ENCODE measurements around the gene ARHGAP31. TPM values are rescaled to one million over a fixed set of nuclear protein-coding genes. Genes with fewer than 3 reads are reported as not detected.
"Not testable (repeated sequence)": the region's sequence is repeated elsewhere in the genome, so short reads cannot be mapped to it uniquely, and the experiment has no call there.

Gene ARHGAP31
- total RNA-seq, 2 experiments from 2014 or later = 1.4 to 8.3 TPM

DNA sequence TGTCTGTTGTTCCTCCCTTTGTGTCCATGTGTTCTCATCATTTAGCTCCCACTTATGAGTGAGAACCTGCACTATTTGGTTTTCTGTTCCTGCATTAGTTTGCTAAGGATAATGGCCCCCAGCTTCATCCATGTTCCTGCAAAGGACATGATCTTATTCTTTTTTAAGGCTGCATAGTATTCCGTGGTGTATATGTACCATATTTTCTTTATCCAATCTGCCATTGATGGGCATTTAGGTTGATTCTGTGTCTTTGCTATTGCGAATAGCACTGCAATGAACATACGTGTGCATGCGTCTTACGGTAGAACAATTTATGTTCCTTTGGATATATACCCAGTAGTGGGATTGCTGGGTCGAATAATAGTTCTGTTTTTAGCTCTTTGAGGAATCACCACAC, 77.6 kb downstream of the ARHGAP31 start:
- H3K36me3 Mint-ChIP-seq; H3K27ac Mint-ChIP-seq; H3K4me1 Mint-ChIP-seq; DNase-seq; ATAC-seq; H3K9me3 Mint-ChIP-seq (ENCODE audit: low read depth); H3K27me3 Mint-ChIP-seq; H3K4me3 Mint-ChIP-seq: not testable (repeated sequence)
- CTCF ChIA-PET = interaction anchor here (0.6 kb wide), 1 partner anchor 146 kb away, joined by 3 read pairs; no protein-coding TSS in a partner anchor

DNA sequence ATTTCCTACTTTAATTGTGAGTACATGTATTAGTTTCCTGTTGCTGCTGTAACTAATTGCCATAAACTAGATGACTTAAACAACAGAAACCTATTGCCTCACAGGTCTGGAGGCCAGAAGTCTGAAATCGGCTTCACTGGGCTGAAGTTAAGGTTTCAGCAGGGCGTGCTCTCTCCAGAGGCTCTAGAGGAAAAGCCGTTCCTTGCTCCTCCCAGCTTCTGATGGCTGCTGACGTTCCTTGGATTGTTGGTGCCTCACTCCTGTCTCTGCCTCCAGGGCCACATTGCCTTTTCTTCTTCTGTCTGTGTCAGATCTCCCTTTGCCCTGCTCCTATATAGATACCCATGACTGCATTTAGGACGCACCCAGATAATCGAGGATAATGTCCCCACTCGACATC, 80.9 kb downstream of the ARHGAP31 start:
- Mint-ChIP-seq H3K36me3 (no peaks in the 10 kb centered on the region), H3K27ac (no peak overlapping the region), H3K27me3 (no peaks in the 10 kb centered on the region), H3K9me3 (ENCODE audit: low read depth) (no peaks in the 10 kb centered on the region), H3K4me3 (no peak overlapping the region), H3K4me1 (no peaks in the 10 kb centered on the region)
- CTCF ChIA-PET = no interaction called here
- DNase-seq (no peak), ATAC-seq (no peak)

DNA sequence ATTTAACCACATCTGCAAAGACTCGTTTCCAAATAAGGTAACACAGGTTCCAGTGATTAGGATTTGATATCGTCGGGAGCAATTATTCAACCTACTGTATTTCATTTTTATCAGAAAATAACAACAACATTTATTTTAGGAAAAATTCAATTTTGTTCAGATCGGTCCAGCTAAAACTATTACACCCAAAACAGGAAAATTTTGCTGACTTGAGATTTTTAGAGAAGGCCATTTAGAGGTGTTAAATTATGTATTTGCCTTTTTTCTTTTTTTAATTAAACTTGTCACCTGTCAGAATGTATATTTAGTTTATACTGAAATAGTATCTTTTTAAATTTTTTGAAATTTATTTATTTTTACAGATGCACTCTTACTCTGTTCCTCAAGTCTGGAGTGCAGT, 81.3 kb downstream of the ARHGAP31 start:
- Mint-ChIP-seq H3K4me3 (no peak overlapping the region), H3K9me3 (ENCODE audit: low read depth) (no peaks in the 10 kb centered on the region), H3K27me3 (no peaks in the 10 kb centered on the region), H3K27ac (no peak overlapping the region), H3K4me1 (no peaks in the 10 kb centered on the region), H3K36me3 (no peaks in the 10 kb centered on the region)
- ATAC-seq = no peak
- no peak for DNase-seq
- CTCF ChIA-PET = interaction anchor here (0.6 kb wide), 1 partner anchor 452 kb away, joined by 3 read pairs; no protein-coding TSS in a partner anchor

DNA sequence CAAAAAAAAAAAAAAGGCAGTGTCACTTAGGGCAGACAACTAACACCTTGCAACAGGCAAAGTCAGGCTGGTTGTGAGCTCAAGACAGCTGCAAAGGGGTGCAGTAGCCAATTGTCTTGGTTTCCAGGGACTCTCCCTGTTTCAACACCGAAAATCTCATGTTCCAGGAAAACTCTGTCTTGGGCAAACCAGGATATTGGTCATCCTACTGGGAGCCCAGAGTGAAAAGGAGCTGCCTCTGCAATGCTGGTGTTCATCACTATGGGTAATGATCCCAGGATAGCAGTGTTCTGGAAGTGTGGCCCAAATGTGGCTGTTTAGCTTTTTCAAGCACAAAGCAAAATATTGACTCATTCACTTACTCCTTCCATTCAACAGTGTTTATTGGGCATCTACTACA, 82.6 kb downstream of the ARHGAP31 start:
- ATAC-seq = no peak
- H3K27me3 Mint-ChIP-seq = no peaks in the 10 kb centered on the region
- CTCF ChIA-PET = no interaction called here

DNA sequence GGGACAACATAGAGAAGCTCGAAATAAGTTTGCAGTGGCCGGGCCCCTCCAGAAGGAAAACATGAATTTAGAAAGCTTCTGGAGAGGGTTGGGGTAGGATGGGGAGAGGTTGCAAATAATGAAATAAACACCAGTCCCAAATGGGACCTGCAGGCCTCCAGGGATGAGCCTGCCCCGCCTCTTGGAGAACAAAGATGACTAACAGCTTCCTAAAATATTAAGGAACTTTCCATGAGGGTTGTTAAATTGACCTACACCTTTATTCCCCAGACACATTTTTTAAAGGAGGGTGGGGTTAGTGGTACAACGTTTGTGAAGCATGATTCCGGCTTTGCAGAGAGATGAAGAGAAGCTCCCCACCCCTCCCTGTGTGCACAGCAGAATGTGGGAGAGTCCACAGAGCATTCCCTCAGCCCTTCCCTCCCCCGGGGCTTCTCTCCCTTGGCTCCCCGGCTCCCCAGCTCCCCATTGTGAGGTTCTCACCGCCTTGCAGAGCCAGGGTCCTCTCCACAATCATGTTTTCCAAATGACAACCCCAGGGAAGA, 84.1 kb downstream of the ARHGAP31 start:
- no peak overlapping the region for H3K4me3 Mint-ChIP-seq
- CTCF ChIA-PET = interaction anchor here (1.4 kb wide), 1 partner anchor 13 kb away, joined by 3 read pairs; no protein-coding TSS in a partner anchor
- no peak overlapping the region for H3K27ac Mint-ChIP-seq
- DNase-seq = no peak
- no peaks in the 10 kb centered on the region for H3K27me3 Mint-ChIP-seq
- no peak for ATAC-seq
- H3K9me3 Mint-ChIP-seq (ENCODE audit: low read depth) = no peaks in the 10 kb centered on the region
- H3K36me3 Mint-ChIP-seq = no peaks in the 10 kb centered on the region
- H3K4me1 Mint-ChIP-seq = no peaks in the 10 kb centered on the region

More for the DNA sequence above, 82.6 kb downstream of the ARHGAP31 start:
- Mint-ChIP-seq H3K4me3 (no peak overlapping the region), H3K4me1 (no peaks in the 10 kb centered on the region), H3K9me3 (ENCODE audit: low read depth) (no peaks in the 10 kb centered on the region), H3K27ac (no peak overlapping the region), H3K36me3 (no peaks in the 10 kb centered on the region)
- no peak for DNase-seq

DNA sequence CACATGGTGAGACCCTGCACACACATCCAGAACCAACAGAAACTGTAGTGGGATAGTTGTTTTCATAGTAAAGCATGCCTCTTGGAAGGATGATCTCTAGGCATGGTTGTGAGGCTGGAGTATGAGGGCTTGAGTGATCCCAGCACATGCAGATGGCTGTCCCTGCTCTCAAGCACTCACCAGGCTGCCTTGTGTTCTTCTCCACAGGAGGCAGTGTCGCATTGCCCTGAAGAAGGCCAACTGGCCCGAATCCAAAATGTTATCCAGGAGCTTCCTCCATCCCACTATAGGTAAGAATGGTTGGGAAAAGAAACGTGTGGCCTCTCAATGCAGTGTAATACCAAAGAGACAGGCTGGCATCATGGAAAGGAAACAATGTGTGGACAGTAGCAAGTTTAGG, 86.5 kb downstream of the ARHGAP31 start:
- Mint-ChIP-seq H3K27me3 (no peaks in the 10 kb centered on the region), H3K36me3 (no peaks in the 10 kb centered on the region), H3K27ac (no peak overlapping the region), H3K4me3 (no peak overlapping the region), H3K4me1 (no peaks in the 10 kb centered on the region), H3K9me3 (ENCODE audit: low read depth) (no peaks in the 10 kb centered on the region)
- CTCF ChIA-PET = no interaction called here
- DNase-seq (no peak), ATAC-seq (no peak)

DNA sequence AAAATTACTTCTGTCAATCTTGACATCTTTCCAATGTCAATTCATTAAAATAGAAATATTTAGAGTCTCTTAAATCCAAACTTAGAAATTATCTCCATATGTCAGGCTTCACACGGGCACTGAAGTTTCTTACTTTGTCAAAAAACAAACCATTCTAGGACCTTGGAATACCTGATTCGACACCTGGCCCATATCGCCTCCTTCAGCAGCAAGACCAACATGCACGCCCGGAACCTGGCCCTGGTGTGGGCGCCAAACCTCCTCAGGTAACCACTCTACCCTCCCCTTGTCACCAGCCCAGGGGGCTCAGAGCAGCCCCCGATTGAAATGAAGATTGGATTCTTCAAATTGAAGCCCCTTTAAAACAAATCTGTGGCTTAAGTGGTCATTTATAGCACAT, 88.0 kb downstream of the ARHGAP31 start:
- no peak for DNase-seq
- no peak for ATAC-seq
- Mint-ChIP-seq H3K4me1 (no peaks in the 10 kb centered on the region), H3K36me3 (no peaks in the 10 kb centered on the region), H3K4me3 (no peak overlapping the region), H3K27ac (no peak overlapping the region), H3K9me3 (ENCODE audit: low read depth) (no peaks in the 10 kb centered on the region), H3K27me3 (no peaks in the 10 kb centered on the region)
- CTCF ChIA-PET = interaction anchor here (1.1 to 1.2 kb wide), 2 partner anchors 17 to 23 kb away, joined by 3 read pairs; no protein-coding TSS in a partner anchor

DNA sequence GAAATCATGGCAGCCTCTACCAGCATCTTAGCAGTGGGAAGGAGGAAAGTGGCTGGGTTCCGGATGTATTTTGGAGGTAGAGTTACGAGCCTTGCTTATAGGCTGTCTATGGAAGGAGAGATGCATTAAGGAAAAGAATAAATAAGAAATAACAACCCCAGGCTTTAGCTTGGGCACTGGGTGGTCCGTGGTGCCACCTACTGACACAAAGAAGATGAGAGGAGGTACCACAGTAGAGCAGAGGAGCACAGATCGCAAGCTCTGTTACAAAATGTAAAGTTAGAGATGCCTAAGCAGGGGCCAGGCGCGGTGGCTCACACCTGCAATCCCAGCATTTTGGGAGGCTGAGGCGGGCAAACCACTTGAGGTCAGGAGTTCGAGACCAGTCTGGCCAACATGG, 94.4 kb downstream of the ARHGAP31 start:
- Mint-ChIP-seq H3K4me1 (no peaks in the 10 kb centered on the region), H3K27ac (no peak overlapping the region), H3K4me3 (no peak overlapping the region), H3K27me3 (no peaks in the 10 kb centered on the region), H3K36me3 (no peaks in the 10 kb centered on the region), H3K9me3 (ENCODE audit: low read depth) (no peaks in the 10 kb centered on the region)
- no peak for ATAC-seq
- DNase-seq = no peak
- CTCF ChIA-PET = interaction anchor here (0.7 to 2.2 kb wide), 8 partner anchors 9 to 513 kb away, joined by 3 to 7 read pairs (median 4); partner anchors contain the start of genes B4GALT4, IGSF11 and POGLUT1

DNA sequence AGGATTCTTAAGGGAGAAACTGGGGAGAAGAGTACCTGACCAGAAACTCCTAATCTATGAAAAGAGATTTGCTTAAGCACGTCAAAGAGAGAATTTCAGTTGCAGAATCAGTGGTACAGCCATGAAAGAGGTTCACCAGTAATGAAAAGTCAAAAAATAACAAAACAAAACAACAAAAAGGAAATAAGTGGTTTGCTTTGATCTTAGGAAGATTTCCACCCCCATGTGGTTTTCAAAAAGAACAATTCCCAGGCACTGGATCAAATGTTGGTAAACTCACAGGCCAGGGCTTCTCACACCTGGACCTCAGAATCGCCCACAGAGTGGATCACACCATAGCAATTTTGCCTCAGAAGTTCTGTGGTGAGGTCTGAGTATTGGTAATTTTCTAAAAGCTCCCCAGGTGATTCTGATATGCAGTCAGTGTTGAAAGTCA, 101.8 kb downstream of the ARHGAP31 start:
- ATAC-seq = no peak
- Mint-ChIP-seq H3K27me3 (no peaks in the 10 kb centered on the region), H3K36me3 (peaks cover 3% of the 10 kb centered on the region), H3K27ac (no peak overlapping the region), H3K4me1 (peaks cover 11% of the 10 kb centered on the region), H3K4me3 (no peak overlapping the region), H3K9me3 (ENCODE audit: low read depth) (no peaks in the 10 kb centered on the region)
- DNase-seq = no peak
- CTCF ChIA-PET = interaction anchor here (1.2 kb wide), 1 partner anchor 47 kb away, joined by 3 read pairs; no protein-coding TSS in a partner anchor

DNA sequence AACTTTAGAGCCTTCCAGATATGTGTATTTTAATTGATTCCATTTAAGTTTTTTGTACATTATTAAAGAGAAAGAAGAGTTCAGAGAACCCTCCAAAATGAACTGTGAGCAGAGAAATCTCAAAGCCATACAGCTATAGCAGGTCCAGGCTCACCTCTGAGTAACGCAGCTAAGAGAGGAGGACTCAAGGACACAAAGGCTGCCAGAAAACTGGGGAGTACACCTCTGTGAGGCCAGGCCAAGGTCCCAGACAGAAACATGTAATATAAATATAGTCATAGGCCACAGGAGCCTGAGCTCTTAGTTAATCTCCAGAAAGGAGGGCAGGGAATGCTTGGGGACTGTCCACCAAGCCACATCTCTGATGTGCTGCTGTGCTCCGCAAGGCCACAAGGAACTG, 102.7 kb downstream of the ARHGAP31 start:
- no peaks in the 10 kb centered on the region for H3K9me3 Mint-ChIP-seq (ENCODE audit: low read depth)
- no peaks in the 10 kb centered on the region for H3K27me3 Mint-ChIP-seq
- H3K27ac Mint-ChIP-seq = no peak overlapping the region
- H3K36me3 Mint-ChIP-seq = peaks cover 3% of the 10 kb centered on the region
- ATAC-seq (no peak), DNase-seq (no peak)
- CTCF ChIA-PET = interaction anchor here (1.2 kb wide), 1 partner anchor 48 kb away, joined by 3 read pairs; no protein-coding TSS in a partner anchor
- no peak overlapping the region for H3K4me3 Mint-ChIP-seq
- H3K4me1 Mint-ChIP-seq = peaks cover 17% of the 10 kb centered on the region

DNA sequence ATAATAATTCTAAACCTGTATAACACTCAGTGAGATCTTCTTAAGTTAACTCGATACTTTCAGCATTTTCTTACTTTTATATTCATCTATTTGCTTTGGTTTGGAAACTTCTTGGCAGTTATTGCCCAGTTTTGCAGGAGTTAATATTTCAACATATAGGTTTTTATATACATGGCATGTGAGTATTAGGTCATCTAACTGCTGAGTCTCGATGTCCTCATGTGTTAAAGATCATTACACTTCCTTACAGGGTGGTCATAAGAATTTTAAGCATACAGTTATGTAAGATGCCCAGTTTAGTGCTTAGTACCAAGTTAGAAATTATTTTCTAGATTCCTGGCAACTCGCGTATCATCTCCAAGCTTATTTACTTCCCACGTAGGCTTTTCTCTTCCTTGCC, 106.3 kb downstream of the ARHGAP31 start:
- no peak overlapping the region for H3K4me3 Mint-ChIP-seq
- no peaks in the 10 kb centered on the region for H3K36me3 Mint-ChIP-seq
- H3K9me3 Mint-ChIP-seq (ENCODE audit: low read depth) = no peaks in the 10 kb centered on the region
- DNase-seq (no peak), ATAC-seq (no peak)
- no peaks in the 10 kb centered on the region for H3K27me3 Mint-ChIP-seq
- H3K27ac Mint-ChIP-seq = no peak overlapping the region
- H3K4me1 Mint-ChIP-seq = peaks cover 15% of the 10 kb centered on the region
- CTCF ChIA-PET = interaction anchor here (0.7 kb wide), 1 partner anchor 159 kb away, joined by 3 read pairs; the partner anchor contains the start of gene B4GALT4

DNA sequence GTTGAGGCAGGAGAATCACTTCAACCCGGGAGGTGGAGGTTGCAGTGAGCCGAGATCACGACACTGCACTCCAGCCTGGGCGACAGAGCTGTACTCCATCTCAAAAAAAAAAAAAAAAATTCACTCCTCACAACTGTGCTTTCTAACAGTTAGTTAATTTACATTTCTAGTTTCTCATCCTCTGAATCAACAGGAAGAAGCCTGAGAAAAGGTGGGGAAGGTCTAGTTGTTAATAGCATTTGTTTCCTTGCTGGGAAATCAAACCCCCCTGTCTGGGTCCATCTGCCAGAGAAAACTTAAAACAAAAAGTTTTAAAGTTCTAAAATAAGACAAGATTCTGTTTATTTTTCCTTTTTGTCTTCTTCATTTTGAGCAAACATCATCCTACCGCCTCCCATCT, 106.9 kb downstream of the ARHGAP31 start:
- peaks cover 9% of the 10 kb centered on the region for H3K4me1 Mint-ChIP-seq
- H3K4me3 Mint-ChIP-seq = no peak overlapping the region
- no peaks in the 10 kb centered on the region for H3K27me3 Mint-ChIP-seq
- H3K9me3 Mint-ChIP-seq (ENCODE audit: low read depth) = no peaks in the 10 kb centered on the region
- CTCF ChIA-PET = no interaction called here
- no peak overlapping the region for H3K27ac Mint-ChIP-seq
- DNase-seq (no peak), ATAC-seq (no peak)
- no peaks in the 10 kb centered on the region for H3K36me3 Mint-ChIP-seq

DNA sequence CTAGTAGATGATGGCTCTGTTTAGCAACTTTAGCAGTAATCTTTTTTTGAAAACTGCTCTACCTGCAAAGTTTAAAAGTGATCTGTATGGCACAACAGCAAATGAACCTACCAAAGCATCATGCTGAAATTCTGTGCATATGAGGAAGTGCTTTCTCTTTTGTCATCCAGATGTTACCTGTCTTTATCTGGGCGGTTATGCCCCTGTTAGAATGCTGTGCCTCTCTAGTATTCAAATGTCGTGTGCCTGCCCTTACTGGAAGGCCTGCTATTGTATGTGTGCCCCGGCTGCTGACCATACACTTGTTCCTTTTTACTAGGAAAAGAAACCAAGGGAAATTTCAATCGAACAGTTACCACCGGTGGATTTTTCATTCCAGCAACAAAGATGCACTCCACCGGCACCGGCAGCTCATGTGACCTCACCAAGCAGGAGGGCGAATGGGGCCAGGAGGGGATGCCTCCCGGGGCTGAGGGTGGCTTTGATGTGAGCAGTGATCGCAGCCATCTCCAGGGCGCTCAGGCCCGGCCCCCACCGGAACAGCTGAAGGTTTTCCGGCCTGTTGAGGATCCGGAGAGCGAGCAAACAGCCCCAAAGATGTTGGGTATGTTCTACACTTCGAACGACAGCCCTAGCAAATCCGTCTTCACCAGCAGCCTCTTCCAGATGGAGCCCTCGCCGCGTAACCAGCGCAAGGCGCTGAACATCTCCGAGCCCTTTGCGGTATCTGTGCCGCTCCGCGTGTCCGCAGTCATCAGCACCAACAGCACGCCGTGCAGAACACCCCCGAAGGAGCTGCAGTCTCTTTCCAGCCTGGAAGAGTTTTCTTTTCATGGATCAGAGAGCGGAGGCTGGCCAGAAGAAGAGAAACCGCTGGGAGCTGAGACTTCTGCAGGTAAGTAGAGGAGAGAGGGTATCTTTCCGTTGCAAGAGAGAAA, 107.6 kb downstream of the ARHGAP31 start:
- H3K27ac Mint-ChIP-seq = peak overlapping the region; percentile 19
- no peak overlapping the region for H3K4me3 Mint-ChIP-seq
- no peaks in the 10 kb centered on the region for H3K9me3 Mint-ChIP-seq (ENCODE audit: low read depth)
- ATAC-seq = no peak
- no peaks in the 10 kb centered on the region for H3K36me3 Mint-ChIP-seq
- CTCF ChIA-PET = no interaction called here
- no peak for DNase-seq
- no peaks in the 10 kb centered on the region for H3K27me3 Mint-ChIP-seq
- H3K4me1 Mint-ChIP-seq = peaks cover 6% of the 10 kb centered on the region

DNA sequence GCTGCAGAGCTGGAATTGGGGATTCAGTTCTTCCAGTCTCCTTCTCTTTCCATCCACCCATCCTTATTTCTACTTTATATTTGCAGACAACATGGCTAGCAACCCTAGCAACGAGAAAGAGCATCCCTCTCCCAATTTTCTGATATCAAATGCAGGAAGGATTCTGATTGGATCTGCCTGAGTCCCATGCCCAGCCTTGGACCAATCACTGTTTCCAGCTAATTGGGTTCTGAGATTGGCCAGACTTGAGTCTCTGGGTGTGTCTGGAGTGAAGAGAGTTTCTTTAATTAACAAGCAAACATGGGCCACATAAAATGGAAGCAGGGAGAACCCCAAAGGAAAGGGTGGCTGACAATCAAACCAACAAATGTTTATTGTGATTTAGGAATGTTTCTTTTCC, 108.6 kb downstream of the ARHGAP31 start:
- no peak overlapping the region for H3K4me3 Mint-ChIP-seq
- H3K36me3 Mint-ChIP-seq = no peaks in the 10 kb centered on the region
- no peak overlapping the region for H3K27ac Mint-ChIP-seq
- no peak for ATAC-seq
- DNase-seq = no peak
- H3K27me3 Mint-ChIP-seq = no peaks in the 10 kb centered on the region
- CTCF ChIA-PET = no interaction called here
- H3K9me3 Mint-ChIP-seq (ENCODE audit: low read depth) = no peaks in the 10 kb centered on the region
- H3K4me1 Mint-ChIP-seq = peaks cover 6% of the 10 kb centered on the region
